ENCODE measurements around the gene SORCS2.

The SORCS2 gene

DNA sequence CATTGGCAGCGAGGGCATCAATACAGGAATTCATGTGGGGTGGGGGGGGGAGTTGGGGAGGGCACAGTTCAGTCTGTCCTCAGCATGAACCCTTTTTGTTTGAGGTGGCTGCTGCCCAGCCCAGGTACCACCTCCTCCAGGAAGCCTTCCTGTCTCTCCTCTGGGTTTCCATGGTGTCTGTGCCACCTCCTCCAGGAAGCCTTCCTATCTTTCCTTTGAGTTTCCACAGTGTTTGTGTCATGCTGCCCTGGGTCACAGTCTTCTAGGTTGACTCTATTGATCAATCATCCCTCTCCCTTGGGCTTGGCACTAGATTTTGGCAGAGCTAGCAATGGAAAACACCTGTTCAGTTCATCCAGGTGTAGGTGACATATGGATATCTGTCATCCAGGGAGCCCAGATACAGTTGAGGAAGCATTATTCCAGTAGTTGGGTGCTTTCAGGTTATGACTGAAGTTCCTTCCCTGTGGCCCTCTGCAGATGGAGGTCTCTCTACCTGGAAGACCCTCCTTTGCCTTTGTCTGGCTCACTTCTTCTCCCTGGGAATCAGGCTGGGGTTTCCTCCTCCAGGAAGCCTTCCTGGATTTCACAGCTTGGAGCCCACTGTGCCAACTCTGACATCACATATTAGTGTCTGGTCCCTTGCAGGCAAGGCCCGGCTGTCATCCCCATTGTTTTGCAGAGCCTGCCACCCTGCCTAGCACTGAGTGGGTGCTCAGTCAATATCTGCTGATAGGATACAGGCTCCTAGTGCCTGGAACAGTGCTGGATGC lies 96.6 kb downstream of the SORCS2 start:
- TF ChIP-seq NFIC (IDR thresholded peaks at IDR 0.05) (no peak), EGR1 (IDR thresholded peaks at IDR 0.05) (no peak), TCF12 (IDR thresholded peaks at IDR 0.05; ENCODE audit: low read depth) (no peak)
- TF ChIP-seq, protein P1, sequence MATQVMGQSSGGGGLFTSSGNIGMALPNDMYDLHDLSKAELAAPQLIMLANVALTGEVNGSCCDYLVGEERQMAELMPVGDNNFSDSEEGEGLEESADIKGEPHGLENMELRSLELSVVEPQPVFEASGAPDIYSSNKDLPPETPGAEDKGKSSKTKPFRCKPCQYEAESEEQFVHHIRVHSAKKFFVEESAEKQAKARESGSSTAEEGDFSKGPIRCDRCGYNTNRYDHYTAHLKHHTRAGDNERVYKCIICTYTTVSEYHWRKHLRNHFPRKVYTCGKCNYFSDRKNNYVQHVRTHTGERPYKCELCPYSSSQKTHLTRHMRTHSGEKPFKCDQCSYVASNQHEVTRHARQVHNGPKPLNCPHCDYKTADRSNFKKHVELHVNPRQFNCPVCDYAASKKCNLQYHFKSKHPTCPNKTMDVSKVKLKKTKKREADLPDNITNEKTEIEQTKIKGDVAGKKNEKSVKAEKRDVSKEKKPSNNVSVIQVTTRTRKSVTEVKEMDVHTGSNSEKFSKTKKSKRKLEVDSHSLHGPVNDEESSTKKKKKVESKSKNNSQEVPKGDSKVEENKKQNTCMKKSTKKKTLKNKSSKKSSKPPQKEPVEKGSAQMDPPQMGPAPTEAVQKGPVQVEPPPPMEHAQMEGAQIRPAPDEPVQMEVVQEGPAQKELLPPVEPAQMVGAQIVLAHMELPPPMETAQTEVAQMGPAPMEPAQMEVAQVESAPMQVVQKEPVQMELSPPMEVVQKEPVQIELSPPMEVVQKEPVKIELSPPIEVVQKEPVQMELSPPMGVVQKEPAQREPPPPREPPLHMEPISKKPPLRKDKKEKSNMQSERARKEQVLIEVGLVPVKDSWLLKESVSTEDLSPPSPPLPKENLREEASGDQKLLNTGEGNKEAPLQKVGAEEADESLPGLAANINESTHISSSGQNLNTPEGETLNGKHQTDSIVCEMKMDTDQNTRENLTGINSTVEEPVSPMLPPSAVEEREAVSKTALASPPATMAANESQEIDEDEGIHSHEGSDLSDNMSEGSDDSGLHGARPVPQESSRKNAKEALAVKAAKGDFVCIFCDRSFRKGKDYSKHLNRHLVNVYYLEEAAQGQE (IDR thresholded peaks at IDR 0.05; ENCODE audit: low read depth): no peak

DNA sequence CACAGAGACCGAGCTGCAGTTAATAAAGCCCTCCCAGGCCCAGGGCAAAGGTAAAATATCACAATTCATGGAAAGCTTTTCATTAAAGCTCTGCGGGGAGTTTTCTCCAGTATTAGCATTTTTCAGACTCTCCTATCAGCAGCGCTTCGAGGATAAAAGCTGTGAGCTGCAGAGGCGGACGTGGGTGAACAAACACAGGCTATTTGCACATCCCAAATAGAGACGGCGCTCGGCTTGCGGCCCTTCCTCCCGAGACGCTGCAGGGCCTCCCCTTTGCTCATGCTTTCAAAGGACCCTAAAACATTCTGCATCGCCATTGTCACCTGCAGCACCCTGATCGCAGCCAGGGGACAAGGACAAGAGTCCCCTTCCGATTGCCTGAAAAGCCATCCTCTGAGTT lies 97.3 kb downstream of the SORCS2 start:
- TF ChIP-seq, protein P2, sequence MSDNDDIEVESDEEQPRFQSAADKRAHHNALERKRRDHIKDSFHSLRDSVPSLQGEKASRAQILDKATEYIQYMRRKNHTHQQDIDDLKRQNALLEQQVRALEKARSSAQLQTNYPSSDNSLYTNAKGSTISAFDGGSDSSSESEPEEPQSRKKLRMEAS (IDR thresholded peaks at IDR 0.05): no peak
- TF ChIP-seq, protein P3, sequence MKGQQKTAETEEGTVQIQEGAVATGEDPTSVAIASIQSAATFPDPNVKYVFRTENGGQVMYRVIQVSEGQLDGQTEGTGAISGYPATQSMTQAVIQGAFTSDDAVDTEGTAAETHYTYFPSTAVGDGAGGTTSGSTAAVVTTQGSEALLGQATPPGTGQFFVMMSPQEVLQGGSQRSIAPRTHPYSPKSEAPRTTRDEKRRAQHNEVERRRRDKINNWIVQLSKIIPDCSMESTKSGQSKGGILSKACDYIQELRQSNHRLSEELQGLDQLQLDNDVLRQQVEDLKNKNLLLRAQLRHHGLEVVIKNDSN (IDR thresholded peaks at IDR 0.05): no peak
- TF ChIP-seq CEBPB (IDR thresholded peaks at IDR 0.05): no peak
- TF ChIP-seq NFIC (IDR thresholded peaks at IDR 0.05): no peak
- no peak for TF ChIP-seq TCF12 (IDR thresholded peaks at IDR 0.05; ENCODE audit: low read depth)
- no peak for TF ChIP-seq EGR1 (IDR thresholded peaks at IDR 0.05)
- no peak for TF ChIP-seq ZBTB7A (IDR thresholded peaks at IDR 0.05; ENCODE audit: low read depth)
- no peak for TF ChIP-seq TEAD4 (IDR thresholded peaks at IDR 0.05)
- TF ChIP-seq EP300 (IDR thresholded peaks at IDR 0.05; ENCODE audit: borderline replicate concordance): no peak
- TF ChIP-seq FOXM1 (IDR thresholded peaks at IDR 0.05; ENCODE audit: borderline replicate concordance, low read depth): no peak
- TF ChIP-seq RAD21 (IDR thresholded peaks at IDR 0.05; ENCODE audit: low read depth): no peak

DNA sequence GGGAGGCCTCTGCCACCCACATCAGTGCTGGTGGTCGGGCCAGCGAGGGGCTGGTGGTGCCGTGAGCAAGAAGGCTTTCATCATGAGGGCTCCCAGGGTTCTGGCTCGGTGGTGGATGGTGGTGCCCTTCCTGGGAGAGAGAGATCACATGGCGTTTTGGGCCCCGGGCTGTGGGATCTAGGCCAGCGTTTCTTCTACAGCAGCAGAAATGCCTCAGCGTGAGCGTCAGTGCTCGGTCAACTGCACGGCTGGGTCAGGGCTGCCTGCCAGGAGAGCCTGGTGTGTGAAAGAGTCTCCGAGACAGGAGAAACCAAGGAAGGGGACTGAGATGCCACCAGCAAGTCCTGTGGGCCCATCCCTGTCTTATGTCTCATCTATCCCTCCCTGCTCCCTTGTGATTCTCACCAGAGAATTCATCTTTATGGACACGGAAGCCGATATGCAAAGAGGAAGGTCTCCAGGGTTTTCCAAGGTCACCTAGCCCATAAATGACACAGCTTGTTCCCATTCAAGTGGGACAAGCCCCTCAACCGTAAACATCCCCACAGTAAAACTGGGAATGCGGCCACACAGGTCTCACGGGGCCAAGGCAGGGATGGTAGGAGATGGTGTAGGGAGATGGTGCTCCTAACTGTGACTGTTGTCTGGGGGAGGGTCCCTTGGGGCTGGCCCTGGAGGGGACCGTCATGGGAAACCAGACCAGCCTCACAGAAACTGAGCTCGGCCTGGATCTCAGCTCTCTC lies 99.2 kb downstream of the SORCS2 start:
- TF ChIP-seq, protein P2 (IDR thresholded peaks at IDR 0.05): no peak
- TF ChIP-seq EGR1 (IDR thresholded peaks at IDR 0.05) (no peak), ZBTB7A (IDR thresholded peaks at IDR 0.05; ENCODE audit: low read depth) (no peak), CEBPB (IDR thresholded peaks at IDR 0.05) (no peak), RAD21 (IDR thresholded peaks at IDR 0.05; ENCODE audit: low read depth) (no peak), CREB1 (IDR thresholded peaks at IDR 0.05; ENCODE audit: low read depth) (no peak), FOXM1 (IDR thresholded peaks at IDR 0.05; ENCODE audit: borderline replicate concordance, low read depth) (no peak), EP300 (IDR thresholded peaks at IDR 0.05; ENCODE audit: borderline replicate concordance) (no peak), NFIC (IDR thresholded peaks at IDR 0.05) (peak; percentile 68), TAF1 (IDR thresholded peaks at IDR 0.05; ENCODE audit: low read depth) (no peak), YY1 (IDR thresholded peaks at IDR 0.05; ENCODE audit: low read depth) (no peak), TEAD4 (IDR thresholded peaks at IDR 0.05) (0 out of 2 replicates have a peak, but pooled peaks have one; percentile 3)
- TF ChIP-seq, protein P3 (IDR thresholded peaks at IDR 0.05): peak; percentile 60

DNA sequence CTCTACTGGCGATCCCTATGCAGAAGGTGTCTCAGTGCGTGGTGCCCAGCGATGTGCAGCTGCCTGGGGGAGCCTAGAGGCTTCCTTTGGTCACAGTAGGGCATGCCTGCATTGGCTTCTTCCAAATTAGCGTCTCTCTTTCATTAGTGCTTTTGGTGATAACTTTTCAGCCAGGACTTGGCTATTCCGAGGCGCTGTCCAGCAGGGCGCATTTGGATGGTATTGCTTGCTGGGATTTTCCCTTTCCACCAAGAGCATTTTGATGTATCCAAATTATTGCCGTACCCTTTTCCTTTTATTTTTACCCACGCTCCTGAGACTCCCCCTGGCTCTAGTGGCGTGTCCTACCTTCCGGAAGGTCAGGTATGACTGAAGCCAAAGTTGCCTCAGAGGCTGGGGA lies 101.4 kb downstream of the SORCS2 start:
- TF ChIP-seq, protein P1 (IDR thresholded peaks at IDR 0.05; ENCODE audit: low read depth): peak; percentile 72
- no peak for TF ChIP-seq EGR1 (IDR thresholded peaks at IDR 0.05)

DNA sequence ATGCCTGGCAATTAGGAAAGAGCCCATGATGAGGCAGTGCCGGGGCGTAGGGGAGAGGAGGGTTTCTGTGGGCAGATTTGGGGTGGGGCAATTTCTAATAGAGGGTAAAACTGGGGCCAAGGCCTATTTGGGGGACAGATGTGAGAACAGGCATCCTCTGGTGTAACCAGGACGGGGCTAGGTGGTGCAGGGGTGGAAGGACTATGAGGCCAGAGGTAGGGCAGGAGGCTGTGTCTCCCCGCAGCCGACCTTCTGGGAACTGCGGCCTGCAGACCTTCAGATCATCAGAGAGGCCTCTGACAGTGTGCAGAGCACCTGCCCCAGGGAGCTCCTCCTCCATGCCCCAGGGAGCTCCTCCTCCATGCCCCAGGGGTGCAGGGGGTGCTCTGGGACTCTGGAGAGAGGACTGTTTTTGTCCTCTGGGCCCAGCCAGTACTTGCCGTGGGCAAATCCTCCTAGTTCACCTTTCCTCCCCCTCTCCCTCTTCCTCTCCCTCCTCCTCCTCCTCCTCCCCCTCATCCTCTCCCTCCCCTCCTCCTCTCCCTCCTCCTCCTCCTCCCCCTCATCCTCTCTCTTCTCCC lies 101.9 kb downstream of the SORCS2 start:
- TF ChIP-seq TCF12 (IDR thresholded peaks at IDR 0.05; ENCODE audit: low read depth) (no peak), CEBPB (IDR thresholded peaks at IDR 0.05) (no peak)
- TF ChIP-seq, protein P2 (IDR thresholded peaks at IDR 0.05): no peak

Measured in Ishikawa (cell line).